ENCODE results near the gene MFAP1.

The MFAP1 gene

DNA sequence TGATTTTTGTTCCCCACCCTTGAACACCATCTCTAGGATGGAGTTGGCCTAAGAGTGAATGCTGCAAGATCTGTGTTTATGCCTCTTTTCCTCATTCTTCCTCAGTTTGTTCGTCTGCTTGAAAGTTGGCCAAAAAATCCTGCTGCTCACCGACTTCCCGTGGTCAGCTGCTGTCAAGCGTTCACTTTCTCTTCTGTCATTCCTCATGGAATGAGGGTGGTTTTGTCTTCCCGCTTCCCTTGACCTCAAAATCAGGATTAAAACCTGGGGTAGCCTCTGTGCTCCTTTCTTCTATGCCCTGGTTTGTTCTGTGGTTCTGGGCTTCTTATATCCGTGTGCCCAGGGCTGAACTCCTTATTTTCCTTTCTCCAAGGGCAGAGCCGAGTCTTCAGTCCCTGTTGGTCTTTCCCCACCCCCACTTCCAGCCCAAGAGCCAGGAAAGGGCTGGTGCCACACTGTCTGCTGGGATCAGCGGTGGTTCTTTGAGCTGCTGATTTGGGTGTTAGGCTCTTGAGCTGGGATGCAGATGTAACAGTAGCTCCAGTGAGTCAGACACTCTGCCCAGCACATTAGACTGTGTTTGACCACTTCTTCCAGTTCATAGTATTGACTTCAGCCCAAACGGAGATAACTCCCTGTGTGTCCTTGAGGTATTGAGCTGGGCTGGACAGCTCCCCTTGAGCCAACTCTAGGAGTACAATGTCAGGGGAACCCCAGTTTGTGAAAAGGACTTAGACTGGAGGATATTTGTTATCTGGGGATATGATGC is 30.0 kb downstream of the MFAP1 start:
- no peak for TF ChIP-seq NFIC (IDR thresholded peaks at IDR 0.05)
- TF ChIP-seq, protein P1, sequence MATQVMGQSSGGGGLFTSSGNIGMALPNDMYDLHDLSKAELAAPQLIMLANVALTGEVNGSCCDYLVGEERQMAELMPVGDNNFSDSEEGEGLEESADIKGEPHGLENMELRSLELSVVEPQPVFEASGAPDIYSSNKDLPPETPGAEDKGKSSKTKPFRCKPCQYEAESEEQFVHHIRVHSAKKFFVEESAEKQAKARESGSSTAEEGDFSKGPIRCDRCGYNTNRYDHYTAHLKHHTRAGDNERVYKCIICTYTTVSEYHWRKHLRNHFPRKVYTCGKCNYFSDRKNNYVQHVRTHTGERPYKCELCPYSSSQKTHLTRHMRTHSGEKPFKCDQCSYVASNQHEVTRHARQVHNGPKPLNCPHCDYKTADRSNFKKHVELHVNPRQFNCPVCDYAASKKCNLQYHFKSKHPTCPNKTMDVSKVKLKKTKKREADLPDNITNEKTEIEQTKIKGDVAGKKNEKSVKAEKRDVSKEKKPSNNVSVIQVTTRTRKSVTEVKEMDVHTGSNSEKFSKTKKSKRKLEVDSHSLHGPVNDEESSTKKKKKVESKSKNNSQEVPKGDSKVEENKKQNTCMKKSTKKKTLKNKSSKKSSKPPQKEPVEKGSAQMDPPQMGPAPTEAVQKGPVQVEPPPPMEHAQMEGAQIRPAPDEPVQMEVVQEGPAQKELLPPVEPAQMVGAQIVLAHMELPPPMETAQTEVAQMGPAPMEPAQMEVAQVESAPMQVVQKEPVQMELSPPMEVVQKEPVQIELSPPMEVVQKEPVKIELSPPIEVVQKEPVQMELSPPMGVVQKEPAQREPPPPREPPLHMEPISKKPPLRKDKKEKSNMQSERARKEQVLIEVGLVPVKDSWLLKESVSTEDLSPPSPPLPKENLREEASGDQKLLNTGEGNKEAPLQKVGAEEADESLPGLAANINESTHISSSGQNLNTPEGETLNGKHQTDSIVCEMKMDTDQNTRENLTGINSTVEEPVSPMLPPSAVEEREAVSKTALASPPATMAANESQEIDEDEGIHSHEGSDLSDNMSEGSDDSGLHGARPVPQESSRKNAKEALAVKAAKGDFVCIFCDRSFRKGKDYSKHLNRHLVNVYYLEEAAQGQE (IDR thresholded peaks at IDR 0.05; ENCODE audit: low read depth) = peak; percentile 52

DNA sequence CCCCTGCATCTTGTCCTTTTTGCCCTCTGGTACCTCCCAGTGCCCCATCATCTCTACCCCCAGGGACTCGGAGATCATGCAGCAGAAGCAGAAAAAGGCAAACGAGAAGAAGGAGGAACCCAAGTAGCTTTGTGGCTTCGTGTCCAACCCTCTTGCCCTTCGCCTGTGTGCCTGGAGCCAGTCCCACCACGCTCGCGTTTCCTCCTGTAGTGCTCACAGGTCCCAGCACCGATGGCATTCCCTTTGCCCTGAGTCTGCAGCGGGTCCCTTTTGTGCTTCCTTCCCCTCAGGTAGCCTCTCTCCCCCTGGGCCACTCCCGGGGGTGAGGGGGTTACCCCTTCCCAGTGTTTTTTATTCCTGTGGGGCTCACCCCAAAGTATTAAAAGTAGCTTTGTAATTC is 30.8 kb downstream of the MFAP1 start:
- TF ChIP-seq TAF1 (IDR thresholded peaks at IDR 0.05; ENCODE audit: low read depth) (no peak), ZBTB7A (IDR thresholded peaks at IDR 0.05; ENCODE audit: low read depth) (no peak), TCF12 (IDR thresholded peaks at IDR 0.05; ENCODE audit: low read depth) (no peak), CREB1 (IDR thresholded peaks at IDR 0.05; ENCODE audit: low read depth) (no peak), CEBPB (IDR thresholded peaks at IDR 0.05) (no peak), YY1 (IDR thresholded peaks at IDR 0.05; ENCODE audit: low read depth) (no peak), RAD21 (IDR thresholded peaks at IDR 0.05; ENCODE audit: low read depth) (no peak), TEAD4 (IDR thresholded peaks at IDR 0.05) (no peak), FOXM1 (IDR thresholded peaks at IDR 0.05; ENCODE audit: borderline replicate concordance, low read depth) (no peak), EP300 (IDR thresholded peaks at IDR 0.05; ENCODE audit: borderline replicate concordance) (no peak), EGR1 (IDR thresholded peaks at IDR 0.05) (no peak), USF1 (IDR thresholded peaks at IDR 0.05) (no peak), NFIC (IDR thresholded peaks at IDR 0.05) (no peak)
- TF ChIP-seq, protein P2, sequence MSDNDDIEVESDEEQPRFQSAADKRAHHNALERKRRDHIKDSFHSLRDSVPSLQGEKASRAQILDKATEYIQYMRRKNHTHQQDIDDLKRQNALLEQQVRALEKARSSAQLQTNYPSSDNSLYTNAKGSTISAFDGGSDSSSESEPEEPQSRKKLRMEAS (IDR thresholded peaks at IDR 0.05) = no peak
- TF ChIP-seq, protein P1 (IDR thresholded peaks at IDR 0.05; ENCODE audit: low read depth) = no peak

GRCh38 chr15:43792761-43793476 is 31.6 kb downstream of the MFAP1 start:
- TF ChIP-seq TCF12 (IDR thresholded peaks at IDR 0.05; ENCODE audit: low read depth) = 0 out of 2 replicates have a peak, but pooled peaks have one; percentile 7
- no peak for TF ChIP-seq EP300 (IDR thresholded peaks at IDR 0.05; ENCODE audit: borderline replicate concordance)

GRCh38 chr15:43791993-43792760 is 32.3 kb downstream of the MFAP1 start, which contains the start of gene SERF2:
Gene SERF2 (plus strand): TSS chr15:43792320. CDS start chr15:43792377, 57 bp downstream.
- no peak for TF ChIP-seq TEAD4 (IDR thresholded peaks at IDR 0.05)
- no peak for TF ChIP-seq CEBPB (IDR thresholded peaks at IDR 0.05)
- TF ChIP-seq CREB1 (IDR thresholded peaks at IDR 0.05; ENCODE audit: low read depth) = peak; percentile 49; the same call in 1 of the 2 replicates
- peak; percentile 99 for TF ChIP-seq USF1 (IDR thresholded peaks at IDR 0.05)
- 0 out of 2 replicates have a peak, but pooled peaks have one; percentile 51 for TF ChIP-seq EGR1 (IDR thresholded peaks at IDR 0.05)
- TF ChIP-seq, protein P2 (IDR thresholded peaks at IDR 0.05) = peak; percentile 96
- no peak; the same call in 1 of the 2 replicates for TF ChIP-seq TCF12 (IDR thresholded peaks at IDR 0.05; ENCODE audit: low read depth)
- no peak for TF ChIP-seq FOXM1 (IDR thresholded peaks at IDR 0.05; ENCODE audit: borderline replicate concordance, low read depth)
- TF ChIP-seq NFIC (IDR thresholded peaks at IDR 0.05) = 0 out of 2 replicates have a peak, but pooled peaks have one; percentile 29
- no peak for TF ChIP-seq ZBTB7A (IDR thresholded peaks at IDR 0.05; ENCODE audit: low read depth)
- TF ChIP-seq, protein P1 (IDR thresholded peaks at IDR 0.05; ENCODE audit: low read depth) = no peak
- no peak for TF ChIP-seq RAD21 (IDR thresholded peaks at IDR 0.05; ENCODE audit: low read depth)
- TF ChIP-seq YY1 (IDR thresholded peaks at IDR 0.05; ENCODE audit: low read depth) = peak; percentile 76
- peak; percentile 90 for TF ChIP-seq TAF1 (IDR thresholded peaks at IDR 0.05; ENCODE audit: low read depth)
- TF ChIP-seq EP300 (IDR thresholded peaks at IDR 0.05; ENCODE audit: borderline replicate concordance) = 0 out of 2 replicates have a peak, but pooled peaks have one; percentile 3

Measured in Ishikawa (cell line).